ENCODE measurements around the gene TMC4. TPM values are rescaled to one million over a fixed set of nuclear protein-coding genes. Genes with fewer than 3 reads are reported as not detected.

Gene TMC4
- total and polyA plus RNA-seq, 4 donors = 0.23 to 2.4 (median 1.4) TPM

DNA sequence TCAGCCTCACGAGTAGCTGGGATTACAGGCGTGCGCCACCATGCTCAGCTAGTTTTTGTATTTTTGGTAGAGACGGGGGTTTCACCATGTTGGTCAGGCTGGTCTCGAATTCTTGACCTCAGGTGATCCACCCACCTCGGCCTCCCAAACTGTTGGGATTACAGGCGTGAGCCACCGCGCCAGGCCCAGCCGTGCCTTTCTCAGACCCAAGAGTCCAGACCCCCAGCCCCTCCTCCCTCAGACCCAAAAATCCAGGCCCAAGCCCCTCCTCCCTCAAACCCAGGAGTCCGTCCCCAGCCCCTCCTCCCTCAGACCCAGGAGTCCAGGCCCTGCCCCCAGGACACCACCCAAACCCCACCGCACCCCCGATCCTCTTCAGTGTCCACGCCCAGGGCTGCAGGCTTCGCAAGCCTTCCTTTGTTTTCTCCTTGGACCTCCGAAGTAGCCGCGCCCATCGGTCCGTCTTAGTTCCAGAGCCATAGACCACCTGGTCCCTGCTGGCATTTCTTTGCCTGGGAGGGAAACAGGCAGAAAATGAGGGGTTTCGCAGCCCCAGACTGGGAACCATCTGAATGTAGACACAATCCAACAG is 3.7 kb downstream of the TMC4 start:
- Histone ChIP-seq H3K36me3 (ENCODE audit: control insufficient read depth in 4 of 4, insufficient read depth in 3 of 4, low read depth in 1 of 4, low read length in 3 of 4) (no peaks in the 10 kb centered on the region), H3K4me1 (ENCODE audit: control insufficient read depth in 4 of 4, insufficient read depth in 4 of 4, low read length in 3 of 4) (peaks cover 0 to 2% (median 0%) of the 10 kb centered on the region in 4 donors), H3K27me3 (ENCODE audit: control insufficient read depth in 4 of 4, insufficient read depth in 4 of 4, low read length in 3 of 4) (no peaks in the 10 kb centered on the region), H3K27ac (ENCODE audit: low read depth in 1 of 2, low read length in 2 of 2) (no peak overlapping the region), H3K9ac (ENCODE audit: low read depth in 1 of 2, low read length in 2 of 2) (no peak overlapping the region), H3K9me3 (ENCODE audit: control insufficient read depth in 4 of 4, low read length in 3 of 4) (no peaks in the 10 kb centered on the region), H3K4me3 (ENCODE audit: low read depth in 1 of 3, low read length in 3 of 3) (no peak overlapping the region)
- WGBS = 87% methylated on average over 21 of the region's 21 CpGs
- TF ChIP-seq FOXA2 (IDR thresholded peaks at IDR 0.05) (no peak), RAD21 (IDR thresholded peaks at IDR 0.05) (no peak), JUND (IDR thresholded peaks at IDR 0.05) (no peak), NR2F2 (IDR thresholded peaks at IDR 0.05) (no peak), YY1 (IDR thresholded peaks at IDR 0.05) (no peak)
- DNase-seq (ENCODE audit: low spot score) = no peak

DNA sequence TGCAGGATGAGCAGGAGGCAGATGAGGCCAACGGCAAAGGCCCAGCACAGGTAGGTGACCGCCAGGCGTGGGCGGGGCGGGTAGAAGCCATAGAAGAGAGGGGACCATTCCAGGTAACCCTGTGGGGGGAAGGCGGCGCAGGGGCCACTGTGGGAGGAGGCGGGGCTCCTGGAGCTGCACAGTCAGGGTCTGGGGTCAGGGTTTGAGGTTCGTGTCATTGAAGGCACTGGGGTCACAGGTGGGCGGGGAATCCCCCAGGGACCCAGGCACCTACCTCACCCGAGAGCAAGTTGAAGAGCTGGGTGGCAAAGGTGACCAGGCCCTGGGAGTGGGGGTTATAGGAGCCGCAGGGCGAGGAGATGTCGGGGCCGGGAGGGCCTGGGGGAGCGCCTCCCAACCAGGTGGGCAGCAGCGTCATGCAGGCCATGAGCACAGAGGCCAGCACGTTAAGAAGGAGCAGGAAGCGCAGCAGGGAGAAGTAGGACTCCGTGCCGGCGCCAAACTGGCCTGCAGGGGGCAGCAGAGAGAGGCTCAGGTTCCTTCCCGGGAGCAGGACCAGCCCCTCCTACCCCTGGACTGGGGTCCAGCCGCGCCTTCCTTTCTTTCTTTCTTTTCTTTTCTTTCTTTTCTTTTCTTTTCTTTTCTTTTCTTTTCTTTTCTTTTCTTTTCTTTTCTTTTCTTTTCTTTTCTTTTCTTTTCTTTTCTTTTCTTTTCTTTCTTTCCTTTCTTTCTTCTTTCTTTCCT is 4.6 kb downstream of the TMC4 start:
- no peak overlapping the region for H3K27ac ChIP-seq (ENCODE audit: low read depth in 1 of 2, low read length in 2 of 2)
- 26% methylated on average over 25 of the region's 25 CpGs for WGBS

DNA sequence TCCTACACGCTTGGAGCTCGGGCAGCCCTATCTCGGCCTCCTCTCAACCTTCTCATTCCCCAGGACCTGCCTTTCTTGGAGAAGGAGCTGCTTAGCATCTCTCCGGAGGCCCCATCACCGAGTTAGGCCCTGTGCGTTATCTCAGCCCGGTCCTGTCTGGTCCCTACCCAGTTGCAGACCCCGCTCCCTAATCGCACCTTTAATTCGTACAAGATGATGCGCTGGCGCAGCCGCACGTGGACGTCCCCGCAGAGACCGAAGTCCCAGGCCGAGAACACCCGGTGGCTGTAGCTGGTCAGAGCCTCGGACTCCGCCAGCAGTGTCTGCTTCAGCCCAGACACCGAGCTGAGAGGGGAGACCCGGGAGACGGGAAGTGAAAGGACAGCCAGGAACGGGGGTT is 7.7 kb downstream of the TMC4 start:
- 92% methylated on average over 25 of the region's 25 CpGs for WGBS
- no peaks in the 10 kb centered on the region for H3K27me3 ChIP-seq (ENCODE audit: control insufficient read depth in 4 of 4, insufficient read depth in 4 of 4, low read length in 3 of 4)
- no peak for TF ChIP-seq EGR1 (IDR thresholded peaks at IDR 0.05; ENCODE audit: low read depth in 2 of 2)
- DNase-seq (ENCODE audit: low spot score) = no peak
- H3K9ac ChIP-seq (ENCODE audit: low read depth in 1 of 2, low read length in 2 of 2) = no peak overlapping the region
- peaks cover 10 to 21% (median 16%) of the 10 kb centered on the region in 4 donors for H3K4me1 ChIP-seq (ENCODE audit: control insufficient read depth in 4 of 4, insufficient read depth in 4 of 4, low read length in 3 of 4)
- no peak overlapping the region for H3K4me3 ChIP-seq (ENCODE audit: low read depth in 1 of 3, low read length in 3 of 3)
- H3K36me3 ChIP-seq (ENCODE audit: control insufficient read depth in 4 of 4, insufficient read depth in 3 of 4, low read depth in 1 of 4, low read length in 3 of 4) = no peaks in the 10 kb centered on the region
- no peak overlapping the region for H3K27ac ChIP-seq (ENCODE audit: low read depth in 1 of 2, low read length in 2 of 2)
- H3K9me3 ChIP-seq (ENCODE audit: control insufficient read depth in 4 of 4, low read length in 3 of 4) = no peaks in the 10 kb centered on the region

More for the DNA sequence above, 4.6 kb downstream of the TMC4 start:
- no peaks in the 10 kb centered on the region for H3K9me3 ChIP-seq (ENCODE audit: control insufficient read depth in 4 of 4, low read length in 3 of 4)
- DNase-seq (ENCODE audit: low spot score) = peak; percentile 96
- no peak overlapping the region for H3K4me3 ChIP-seq (ENCODE audit: low read depth in 1 of 3, low read length in 3 of 3)
- peaks cover 0 to 3% (median 1%) of the 10 kb centered on the region in 4 donors for H3K4me1 ChIP-seq (ENCODE audit: control insufficient read depth in 4 of 4, insufficient read depth in 4 of 4, low read length in 3 of 4)
- H3K36me3 ChIP-seq (ENCODE audit: control insufficient read depth in 4 of 4, insufficient read depth in 3 of 4, low read depth in 1 of 4, low read length in 3 of 4) = no peaks in the 10 kb centered on the region
- H3K9ac ChIP-seq (ENCODE audit: low read depth in 1 of 2, low read length in 2 of 2) = no peak overlapping the region
- TF ChIP-seq, protein P1, sequence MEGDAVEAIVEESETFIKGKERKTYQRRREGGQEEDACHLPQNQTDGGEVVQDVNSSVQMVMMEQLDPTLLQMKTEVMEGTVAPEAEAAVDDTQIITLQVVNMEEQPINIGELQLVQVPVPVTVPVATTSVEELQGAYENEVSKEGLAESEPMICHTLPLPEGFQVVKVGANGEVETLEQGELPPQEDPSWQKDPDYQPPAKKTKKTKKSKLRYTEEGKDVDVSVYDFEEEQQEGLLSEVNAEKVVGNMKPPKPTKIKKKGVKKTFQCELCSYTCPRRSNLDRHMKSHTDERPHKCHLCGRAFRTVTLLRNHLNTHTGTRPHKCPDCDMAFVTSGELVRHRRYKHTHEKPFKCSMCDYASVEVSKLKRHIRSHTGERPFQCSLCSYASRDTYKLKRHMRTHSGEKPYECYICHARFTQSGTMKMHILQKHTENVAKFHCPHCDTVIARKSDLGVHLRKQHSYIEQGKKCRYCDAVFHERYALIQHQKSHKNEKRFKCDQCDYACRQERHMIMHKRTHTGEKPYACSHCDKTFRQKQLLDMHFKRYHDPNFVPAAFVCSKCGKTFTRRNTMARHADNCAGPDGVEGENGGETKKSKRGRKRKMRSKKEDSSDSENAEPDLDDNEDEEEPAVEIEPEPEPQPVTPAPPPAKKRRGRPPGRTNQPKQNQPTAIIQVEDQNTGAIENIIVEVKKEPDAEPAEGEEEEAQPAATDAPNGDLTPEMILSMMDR (IDR thresholded peaks at IDR 0.05; ENCODE audit: low read depth, low read length, missing input control) = peak; percentile 89
- TF ChIP-seq RAD21 (IDR thresholded peaks at IDR 0.05) (peak; percentile 74 to 82), EGR1 (IDR thresholded peaks at IDR 0.05; ENCODE audit: low read depth in 2 of 2) (no peak), RXRA (IDR thresholded peaks at IDR 0.05) (no peak)
- H3K27me3 ChIP-seq (ENCODE audit: control insufficient read depth in 4 of 4, insufficient read depth in 4 of 4, low read length in 3 of 4) = no peaks in the 10 kb centered on the region

DNA sequence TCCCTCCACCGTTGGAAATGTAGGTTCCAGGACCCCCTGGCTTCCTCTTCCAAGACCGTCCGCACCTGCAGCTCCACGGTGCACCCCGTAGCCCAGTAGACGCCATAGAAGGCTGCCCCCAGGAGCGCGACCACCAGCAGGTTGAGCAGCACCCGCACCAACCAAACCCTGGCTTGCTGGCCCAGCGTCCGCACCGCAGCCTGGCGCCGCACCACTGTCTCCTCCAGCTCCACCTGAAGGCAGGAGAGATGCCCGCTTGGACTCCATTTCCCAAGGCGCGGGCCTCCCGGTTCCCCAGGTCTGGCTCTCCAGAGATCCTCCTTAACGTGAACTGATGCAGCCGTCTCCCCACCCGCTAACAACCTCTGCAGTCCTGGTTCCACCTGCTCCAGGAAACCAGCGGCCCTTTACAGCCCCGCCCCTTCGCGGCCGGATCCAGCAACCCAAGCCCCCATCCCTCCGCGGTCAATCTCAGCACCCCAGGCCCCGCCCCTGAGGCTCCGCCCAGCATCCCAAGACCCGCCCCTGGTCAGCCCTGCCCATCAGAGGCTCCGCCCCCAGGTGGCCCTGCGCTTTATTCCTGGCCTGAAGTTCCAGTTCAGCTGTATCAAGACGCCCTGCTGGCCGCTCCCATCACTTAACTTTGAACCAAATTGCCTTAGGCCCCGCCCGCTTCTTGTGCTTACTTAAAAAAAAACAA is 8.4 kb downstream of the TMC4 start:
- Histone ChIP-seq H3K9ac (ENCODE audit: low read depth in 1 of 2, low read length in 2 of 2) (no peak overlapping the region), H3K4me3 (ENCODE audit: low read depth in 1 of 3, low read length in 3 of 3) (no peak overlapping the region), H3K27me3 (ENCODE audit: control insufficient read depth in 4 of 4, insufficient read depth in 4 of 4, low read length in 3 of 4) (no peaks in the 10 kb centered on the region), H3K9me3 (ENCODE audit: control insufficient read depth in 4 of 4, low read length in 3 of 4) (no peaks in the 10 kb centered on the region), H3K27ac (ENCODE audit: low read depth in 1 of 2, low read length in 2 of 2) (no peak overlapping the region), H3K36me3 (ENCODE audit: control insufficient read depth in 4 of 4, insufficient read depth in 3 of 4, low read depth in 1 of 4, low read length in 3 of 4) (no peaks in the 10 kb centered on the region), H3K4me1 (ENCODE audit: control insufficient read depth in 4 of 4, insufficient read depth in 4 of 4, low read length in 3 of 4) (peaks cover 10 to 25% (median 18%) of the 10 kb centered on the region in 4 donors)
- WGBS = 16% methylated on average over 37 of the region's 37 CpGs
- TF ChIP-seq SP1 (IDR thresholded peaks at IDR 0.05) = no peak
- TF ChIP-seq, protein P2, sequence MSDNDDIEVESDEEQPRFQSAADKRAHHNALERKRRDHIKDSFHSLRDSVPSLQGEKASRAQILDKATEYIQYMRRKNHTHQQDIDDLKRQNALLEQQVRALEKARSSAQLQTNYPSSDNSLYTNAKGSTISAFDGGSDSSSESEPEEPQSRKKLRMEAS (IDR thresholded peaks at IDR 0.05) = no peak
- no peak for TF ChIP-seq YY1 (IDR thresholded peaks at IDR 0.05)
- TF ChIP-seq TAF1 (conservative IDR thresholded peaks at IDR 0.05) = no peak
- TF ChIP-seq HNF4G (IDR thresholded peaks at IDR 0.05) = no peak
- TF ChIP-seq, protein P3, sequence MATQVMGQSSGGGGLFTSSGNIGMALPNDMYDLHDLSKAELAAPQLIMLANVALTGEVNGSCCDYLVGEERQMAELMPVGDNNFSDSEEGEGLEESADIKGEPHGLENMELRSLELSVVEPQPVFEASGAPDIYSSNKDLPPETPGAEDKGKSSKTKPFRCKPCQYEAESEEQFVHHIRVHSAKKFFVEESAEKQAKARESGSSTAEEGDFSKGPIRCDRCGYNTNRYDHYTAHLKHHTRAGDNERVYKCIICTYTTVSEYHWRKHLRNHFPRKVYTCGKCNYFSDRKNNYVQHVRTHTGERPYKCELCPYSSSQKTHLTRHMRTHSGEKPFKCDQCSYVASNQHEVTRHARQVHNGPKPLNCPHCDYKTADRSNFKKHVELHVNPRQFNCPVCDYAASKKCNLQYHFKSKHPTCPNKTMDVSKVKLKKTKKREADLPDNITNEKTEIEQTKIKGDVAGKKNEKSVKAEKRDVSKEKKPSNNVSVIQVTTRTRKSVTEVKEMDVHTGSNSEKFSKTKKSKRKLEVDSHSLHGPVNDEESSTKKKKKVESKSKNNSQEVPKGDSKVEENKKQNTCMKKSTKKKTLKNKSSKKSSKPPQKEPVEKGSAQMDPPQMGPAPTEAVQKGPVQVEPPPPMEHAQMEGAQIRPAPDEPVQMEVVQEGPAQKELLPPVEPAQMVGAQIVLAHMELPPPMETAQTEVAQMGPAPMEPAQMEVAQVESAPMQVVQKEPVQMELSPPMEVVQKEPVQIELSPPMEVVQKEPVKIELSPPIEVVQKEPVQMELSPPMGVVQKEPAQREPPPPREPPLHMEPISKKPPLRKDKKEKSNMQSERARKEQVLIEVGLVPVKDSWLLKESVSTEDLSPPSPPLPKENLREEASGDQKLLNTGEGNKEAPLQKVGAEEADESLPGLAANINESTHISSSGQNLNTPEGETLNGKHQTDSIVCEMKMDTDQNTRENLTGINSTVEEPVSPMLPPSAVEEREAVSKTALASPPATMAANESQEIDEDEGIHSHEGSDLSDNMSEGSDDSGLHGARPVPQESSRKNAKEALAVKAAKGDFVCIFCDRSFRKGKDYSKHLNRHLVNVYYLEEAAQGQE (IDR thresholded peaks at IDR 0.05) = no peak
- TF ChIP-seq HNF4A (conservative IDR thresholded peaks at IDR 0.05) = no peak
- TF ChIP-seq NR2F2 (IDR thresholded peaks at IDR 0.05) = no peak
- peak; percentile 61 for DNase-seq (ENCODE audit: low spot score)
